GM19328 (cell line): ENCODE data around the gene STT3B.

Experiments used
- ATAC-seq: cut with Tn5 transposase; IDR thresholded peaks from one replicate; pipeline ENCODE4 v1.9.1; 2021; ENCODE audit warnings: mild to moderate bottlenecking, moderate library complexity; ENCODE audit not compliant: unreplicated experiment

STT3B gene

DNA sequence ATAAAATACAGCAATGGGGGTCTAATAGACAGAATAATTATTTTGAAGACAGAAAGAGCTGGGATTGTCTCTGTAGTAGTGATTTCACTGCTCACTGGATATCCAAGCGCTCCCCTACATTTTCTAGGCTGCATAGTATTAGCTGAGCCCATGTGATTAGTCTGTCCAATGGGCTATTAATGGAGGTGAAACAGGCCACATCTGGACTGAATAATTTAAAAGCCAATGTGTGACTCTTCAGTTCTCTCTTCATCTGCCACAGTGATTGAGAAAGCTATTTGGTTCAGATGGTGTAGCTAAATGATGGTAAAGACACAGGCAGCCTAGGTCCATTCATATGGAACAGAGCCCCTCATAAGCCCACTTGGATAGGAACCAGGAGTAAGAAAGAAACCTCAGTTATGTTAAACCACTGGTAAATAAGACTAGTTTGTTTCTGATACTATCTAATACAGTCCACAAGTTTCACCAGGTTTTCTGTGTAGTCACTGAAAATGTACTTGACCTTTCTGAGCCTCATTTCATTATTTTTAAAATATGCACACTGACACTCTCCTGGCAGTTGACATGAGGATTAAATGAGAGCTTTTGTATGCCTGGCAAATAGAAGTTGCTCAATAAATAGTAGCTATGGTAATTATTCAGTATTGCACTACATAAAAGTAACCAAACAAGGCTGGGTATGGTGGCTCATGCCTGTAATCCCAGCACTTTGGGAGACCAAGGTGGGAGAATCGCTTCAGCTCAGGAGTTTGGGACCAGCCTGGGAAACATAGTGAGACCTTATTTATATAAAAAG, 17.0 kb upstream of the STT3B start:
- no peak for ATAC-seq

GRCh38 chr3:31516757-31517156, 16.0 kb upstream of the STT3B start:
- no peak for ATAC-seq

DNA sequence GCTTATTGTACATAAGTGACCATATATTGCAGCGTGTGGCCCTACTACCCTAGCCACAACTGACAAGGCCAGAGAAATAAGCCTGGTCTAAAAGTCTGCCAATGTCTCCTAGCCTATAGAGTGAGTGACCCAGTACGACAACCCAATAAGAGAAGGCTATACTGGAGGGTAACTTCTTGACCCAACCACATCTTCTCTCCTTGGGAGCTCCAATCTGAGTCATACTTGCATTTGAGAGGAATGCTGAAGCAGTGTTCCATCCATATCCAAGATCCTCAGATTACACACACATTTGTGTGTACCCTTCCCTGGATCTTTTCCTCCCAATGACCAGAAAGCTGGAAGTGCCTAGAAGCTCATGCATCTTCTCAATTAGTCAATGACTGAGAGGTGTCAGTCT, 11.3 kb upstream of the STT3B start:
- no peak for ATAC-seq

DNA sequence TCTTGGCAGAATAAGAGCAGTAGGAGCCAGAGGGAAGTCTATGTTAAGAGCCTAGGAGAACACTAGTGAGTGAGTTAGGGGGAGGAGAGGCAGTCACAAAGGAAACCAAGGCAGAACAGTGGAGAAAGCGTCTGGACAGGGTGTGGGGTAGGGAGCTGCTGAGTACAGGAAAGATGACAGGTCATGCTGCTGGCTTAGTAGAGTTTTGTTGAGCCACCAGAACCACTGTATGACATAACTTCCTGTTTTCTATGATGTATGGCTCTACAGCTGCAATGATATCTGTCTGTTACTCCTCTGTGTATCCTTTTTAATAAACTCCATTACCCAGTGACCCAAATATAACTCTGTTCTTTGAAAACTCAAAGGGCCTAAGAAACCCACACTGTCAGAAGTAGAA, 10.6 kb upstream of the STT3B start:
- no peak for ATAC-seq

DNA sequence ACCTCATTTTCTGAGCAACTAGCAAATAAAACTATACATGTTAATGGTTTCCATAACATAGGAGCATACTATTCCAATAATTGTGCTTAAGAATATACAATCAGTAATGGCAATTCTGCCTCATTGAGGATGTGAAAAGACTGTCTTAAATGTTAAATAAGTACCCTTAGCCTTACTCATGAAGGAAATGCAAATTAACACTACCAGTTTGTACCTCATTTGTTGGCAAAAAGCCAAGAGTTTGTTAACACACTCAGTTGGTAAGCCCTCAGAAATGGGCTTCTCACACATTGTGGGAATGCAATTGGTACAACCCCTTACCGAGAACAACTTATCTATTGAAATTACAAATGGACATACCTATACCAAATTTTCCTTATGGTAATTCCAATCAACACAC, 9.2 kb upstream of the STT3B start:
- ATAC-seq = no peak

- ATAC-seq = no peak
Measured at GRCh38 chr3:31525532-31525931, 7.2 kb upstream of the STT3B start.

DNA sequence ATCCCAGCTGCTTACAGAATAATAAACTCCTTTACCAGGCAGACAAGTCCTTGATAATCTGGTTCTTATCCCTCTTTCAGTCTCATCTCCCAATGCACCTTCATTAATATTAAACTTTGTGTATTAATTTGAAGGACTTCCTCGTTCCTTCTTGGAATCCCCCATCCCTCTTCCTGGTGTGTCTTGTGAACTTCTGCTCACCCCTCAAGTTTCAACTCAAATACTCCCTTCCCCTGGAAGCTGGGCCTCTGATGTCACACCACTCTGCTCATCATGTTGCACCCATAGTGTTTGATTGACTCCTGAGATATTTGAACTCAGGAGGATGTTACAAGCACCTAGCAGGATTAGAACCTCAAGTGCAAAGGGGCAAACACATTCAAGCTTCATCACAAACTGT, 3.3 kb upstream of the STT3B start:
- no peak for ATAC-seq

DNA sequence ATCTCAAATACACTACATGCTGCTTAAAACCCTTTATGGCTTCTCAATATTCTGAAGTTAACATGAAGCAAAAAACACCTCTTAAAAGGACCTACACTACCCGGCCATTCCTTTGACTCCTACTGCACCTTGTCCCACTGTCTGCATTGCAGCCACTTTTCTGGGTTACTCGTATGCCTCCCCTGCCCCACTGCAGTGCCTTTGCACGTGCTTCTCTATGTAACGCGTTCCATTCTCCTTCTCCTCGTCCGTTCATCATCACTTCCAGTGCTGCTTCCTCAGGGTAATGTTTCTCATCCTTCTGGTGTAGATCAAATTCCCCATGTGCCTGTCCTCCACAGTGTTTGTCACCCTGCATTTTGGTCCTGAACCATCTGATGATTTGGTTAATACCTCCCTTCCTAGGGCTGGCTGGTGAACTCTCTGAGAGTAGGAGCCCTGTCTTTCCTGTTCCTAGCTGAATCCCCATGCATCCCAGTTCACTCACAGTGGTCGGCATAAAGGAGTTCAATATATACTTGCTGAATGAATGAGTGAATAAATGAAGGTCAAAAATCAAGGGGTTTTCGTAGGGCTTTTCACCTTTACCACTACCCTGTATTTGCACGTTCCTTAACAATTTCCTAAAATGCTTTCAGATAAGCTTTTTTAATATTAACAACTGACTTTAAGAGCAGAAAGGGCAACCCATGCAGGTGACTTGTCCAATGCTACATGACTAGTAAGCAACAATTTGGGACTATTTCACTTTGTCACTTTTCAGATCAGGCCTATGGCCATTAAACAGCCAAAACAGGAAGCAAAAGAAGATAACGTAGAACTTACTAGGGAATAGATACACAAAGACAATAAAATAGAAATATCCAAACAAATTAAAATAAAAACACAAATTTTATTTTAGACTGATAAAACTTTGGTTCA, 2.4 kb upstream of the STT3B start:
- no peak for ATAC-seq

GRCh38 chr3:31530960-31531335, 1.8 kb upstream of the STT3B start:
- no peak for ATAC-seq

- ATAC-seq = no peak
Measured at GRCh38 chr3:31531452-31531991, 1.2 kb upstream of the STT3B start.

DNA sequence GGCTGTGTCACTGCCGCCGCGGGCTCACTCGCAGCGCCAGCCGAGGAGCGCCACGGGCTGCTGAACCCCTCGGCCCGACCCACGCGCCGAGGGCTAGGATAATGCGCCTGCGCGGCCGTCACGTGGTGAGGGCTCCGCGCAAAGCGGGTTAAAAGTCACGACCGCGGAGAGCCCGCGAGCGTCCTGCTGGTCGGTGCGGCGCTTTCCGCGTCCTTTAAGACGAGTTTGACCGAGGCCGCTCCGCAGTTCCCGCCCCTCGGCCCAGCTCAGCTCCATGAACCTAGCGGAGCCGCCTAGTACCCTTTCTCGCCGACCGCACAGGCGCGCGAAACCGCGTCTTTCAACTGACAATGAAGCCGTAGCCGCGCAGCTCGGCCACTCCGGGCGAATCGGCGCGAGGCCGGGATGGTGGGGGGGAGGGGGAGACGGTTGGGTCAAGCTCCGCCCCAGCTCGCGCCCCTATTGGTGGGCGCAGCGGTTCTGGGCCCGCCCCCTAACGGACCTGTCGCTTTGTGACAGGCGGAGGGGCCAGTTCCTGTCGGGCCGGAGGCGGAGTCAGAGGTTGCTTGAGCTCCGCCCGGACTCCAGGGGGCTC, 636 bp upstream of the STT3B start:
- ATAC-seq = peak; percentile 84

DNA sequence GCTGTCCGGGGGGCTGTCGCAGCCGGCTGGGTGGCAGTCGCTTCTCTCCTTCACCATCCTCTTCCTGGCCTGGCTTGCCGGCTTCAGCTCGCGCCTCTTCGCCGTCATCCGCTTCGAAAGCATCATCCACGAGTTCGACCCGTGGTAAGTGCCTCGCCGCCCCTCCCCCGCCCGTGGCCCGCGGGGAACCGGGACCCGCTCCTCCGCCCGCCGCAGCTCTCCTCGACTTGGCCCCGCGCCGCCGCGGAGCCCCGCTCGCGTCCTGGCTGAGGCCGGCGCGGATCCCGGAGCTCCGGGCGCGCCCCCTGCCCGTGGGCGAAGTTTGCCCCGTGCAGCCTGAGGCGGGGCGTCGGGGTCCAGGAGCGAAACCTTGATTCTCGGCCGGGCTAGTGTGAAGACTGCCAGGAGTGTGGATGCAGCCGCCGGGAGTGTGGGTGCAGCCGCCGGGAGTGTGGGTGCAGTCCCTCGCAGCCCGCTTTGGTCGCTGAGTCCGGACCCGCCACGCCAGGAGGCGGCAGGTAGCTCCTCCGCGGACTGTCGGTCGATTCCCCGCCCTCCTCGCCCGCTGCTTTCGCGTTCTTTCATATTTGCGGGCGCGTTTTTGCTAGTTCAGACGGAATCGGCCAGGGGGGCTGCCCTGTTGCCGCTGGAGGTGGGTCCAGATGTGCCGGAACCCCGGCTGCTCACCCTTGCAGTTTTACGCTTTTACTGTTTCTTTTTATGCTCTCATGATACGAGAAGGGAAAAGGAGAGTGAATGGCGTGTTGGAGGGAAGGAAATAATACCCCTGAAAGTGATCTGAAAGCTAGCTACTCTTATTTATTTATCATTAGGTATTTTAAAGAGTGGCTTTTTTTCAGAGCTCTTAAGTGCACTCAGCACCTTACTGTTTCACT, 692 bp downstream of the STT3B start:
- peak; percentile 0 for ATAC-seq

DNA sequence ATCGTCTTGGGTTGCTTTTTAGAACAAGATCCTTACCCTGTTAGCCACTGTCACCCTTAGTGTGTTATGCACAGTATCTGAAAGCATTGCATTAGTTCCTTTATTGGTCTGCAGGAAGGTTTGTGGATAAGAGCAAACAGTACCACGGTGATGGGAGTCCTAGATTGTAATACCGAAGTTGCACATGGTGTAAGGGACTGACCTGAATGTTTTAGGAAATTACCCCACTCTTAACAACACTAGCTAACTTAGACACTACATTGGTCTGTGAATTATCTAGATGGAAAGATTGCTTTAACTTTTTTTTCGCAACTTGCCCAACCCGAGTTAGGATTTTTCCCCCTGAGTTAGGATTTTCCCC, 1.3 kb downstream of the STT3B start:
- no peak for ATAC-seq

DNA sequence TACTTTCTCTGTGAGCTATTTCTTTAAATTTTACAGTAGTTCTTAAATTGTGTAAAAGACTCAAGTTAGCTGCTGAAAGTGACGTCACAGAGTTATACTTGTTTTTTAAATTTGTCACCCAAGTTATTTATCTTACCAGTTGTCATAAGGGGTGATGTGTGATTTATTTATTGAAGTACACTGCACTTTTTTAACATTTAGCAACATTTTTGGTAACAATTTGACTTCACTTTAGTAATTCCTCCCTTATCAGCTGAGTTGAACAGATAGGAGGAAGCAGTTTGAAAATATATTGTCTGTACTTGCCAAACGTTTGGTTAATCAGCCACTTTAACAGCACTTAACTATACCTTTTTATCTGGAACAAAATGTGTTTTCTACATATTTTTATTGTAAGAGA, 3.8 kb downstream of the STT3B start:
- no peak for ATAC-seq

DNA sequence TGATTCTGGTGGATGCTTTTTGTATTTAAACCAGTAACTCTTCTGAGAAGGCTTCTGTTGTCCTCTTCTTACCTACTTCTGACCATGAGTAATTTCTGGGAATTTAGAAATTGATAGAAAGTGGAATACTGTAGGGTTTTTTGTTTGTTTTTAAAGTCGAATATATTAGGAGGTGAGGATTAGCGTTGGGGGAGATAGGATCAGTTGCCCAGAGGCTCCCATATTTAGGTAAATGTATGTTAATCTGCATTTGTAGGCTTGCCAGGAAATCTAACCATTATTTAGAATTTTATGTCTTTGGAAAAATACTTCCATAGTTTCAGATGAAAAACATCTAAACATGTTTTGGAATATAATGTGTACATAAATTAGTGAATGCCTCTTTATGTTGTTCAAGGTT, 6.1 kb downstream of the STT3B start:
- ATAC-seq = no peak

DNA sequence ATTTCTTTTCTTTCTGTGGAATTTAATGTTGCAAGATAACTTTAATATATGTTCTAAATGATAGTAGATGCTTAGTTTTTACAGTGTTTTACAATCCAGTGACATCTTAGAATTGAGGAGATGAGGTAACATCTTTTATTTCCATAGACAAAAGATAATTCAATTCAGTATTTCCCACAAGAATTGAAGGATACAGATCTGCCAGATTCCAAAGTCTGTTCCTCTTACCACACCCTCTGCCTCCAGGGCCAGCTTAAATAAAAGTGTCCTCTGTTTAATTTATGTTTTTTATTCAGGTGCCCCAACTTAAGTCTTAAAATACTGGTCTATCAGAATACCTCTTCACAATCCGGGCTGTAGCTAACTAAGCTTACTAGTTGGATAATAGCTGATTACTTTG, 6.5 kb downstream of the STT3B start:
- no peak for ATAC-seq

DNA sequence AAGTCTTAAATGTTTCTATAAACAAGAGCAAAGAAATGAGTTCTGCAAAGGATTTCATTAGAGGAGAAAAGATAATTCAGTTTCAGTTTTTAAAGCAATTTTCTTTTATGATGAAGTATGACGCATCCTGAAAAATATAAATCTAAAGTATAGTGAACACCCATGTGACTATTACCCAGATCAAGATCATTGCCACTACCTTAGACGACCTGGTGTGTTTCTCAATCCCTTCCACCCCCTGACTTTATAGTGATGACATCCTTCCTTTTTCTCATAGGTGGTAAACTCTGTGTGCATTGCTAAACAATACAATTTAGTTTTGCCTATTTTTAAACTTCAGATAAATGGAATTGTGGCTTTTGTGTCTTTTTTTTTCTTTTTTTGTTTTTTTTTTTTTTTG, 8.4 kb downstream of the STT3B start:
- ATAC-seq = no peak

- no peak for ATAC-seq
Measured at GRCh38 chr3:31542246-31542645, 9.5 kb downstream of the STT3B start.

GRCh38 chr3:31543375-31543774, 10.7 kb downstream of the STT3B start:
- ATAC-seq = no peak

GRCh38 chr3:31544634-31545033, 11.9 kb downstream of the STT3B start:
- no peak for ATAC-seq

GRCh38 chr3:31546162-31546561, 13.4 kb downstream of the STT3B start:
- no peak for ATAC-seq
